Measurements from ENCODE around the gene NRXN3. TPM values are rescaled to one million over a fixed set of nuclear protein-coding genes. Genes with fewer than 3 reads are reported as not detected.

Gene NRXN3
- total and polyA plus RNA-seq, 2 of the 13 experiments (the other 11 are each of a cell fraction or from before 2014, with no cell fraction given): 0.03 TPM; not detected in 1

DNA sequence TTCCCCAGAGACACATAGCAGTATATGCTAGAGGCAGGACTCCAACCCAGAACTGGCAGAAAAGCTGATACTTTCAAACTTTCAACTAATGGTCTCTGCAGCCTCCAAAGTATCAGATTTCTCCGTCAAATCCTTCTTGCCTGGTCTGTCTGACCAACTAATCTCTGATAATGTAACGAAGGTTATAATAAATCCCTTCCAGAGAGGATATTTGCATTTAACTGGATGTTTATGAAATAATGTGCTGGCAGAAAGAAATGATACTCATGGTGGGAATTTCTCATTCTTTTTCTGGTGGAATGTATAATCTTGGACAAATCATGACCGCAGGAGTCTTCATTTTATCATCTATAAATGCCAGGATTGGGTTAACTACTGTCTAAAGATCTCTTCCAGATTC, 1180.8 kb downstream of the NRXN3 start:
- intact Hi-C loops (cut with micrococcal nuclease; ENCODE audit: unreplicated experiment) (no loop called here), in situ Hi-C loops (cut with HindIII; ENCODE audit: extremely low pct_ligation_motif_present, low pct_unique_long_range_greater_than_20kb) (no loop called here)
- H3K27ac ChIP-seq (ENCODE audit: extremely low read length, insufficient read depth, low read length): no peak overlapping the region
- H2AFZ ChIP-seq (ENCODE audit: low read length): no peak overlapping the region
- CTCF ChIA-PET (ENCODE audit: low intra/inter-chr PET ratio, low total read pairs): no interaction called here
- no peaks in the 10 kb centered on the region for H4K20me1 ChIP-seq (ENCODE audit: insufficient read depth, low read length)
- WGBS (ENCODE audit: low lambda C conversion rate): 36% methylated on average over 3 of the region's 3 CpGs
- TF ChIP-seq KDM1A (CRISPR knock-in tag; IDR thresholded peaks at IDR 0.05) (no peak), ZNF589 (CRISPR knock-in tag; conservative IDR thresholded peaks at IDR 0.05) (no peak), ZNF24 (IDR thresholded peaks at IDR 0.05) (no peak), PPARG (CRISPR knock-in tag; conservative IDR thresholded peaks at IDR 0.05) (no peak)
- TF ChIP-seq, protein P1, sequence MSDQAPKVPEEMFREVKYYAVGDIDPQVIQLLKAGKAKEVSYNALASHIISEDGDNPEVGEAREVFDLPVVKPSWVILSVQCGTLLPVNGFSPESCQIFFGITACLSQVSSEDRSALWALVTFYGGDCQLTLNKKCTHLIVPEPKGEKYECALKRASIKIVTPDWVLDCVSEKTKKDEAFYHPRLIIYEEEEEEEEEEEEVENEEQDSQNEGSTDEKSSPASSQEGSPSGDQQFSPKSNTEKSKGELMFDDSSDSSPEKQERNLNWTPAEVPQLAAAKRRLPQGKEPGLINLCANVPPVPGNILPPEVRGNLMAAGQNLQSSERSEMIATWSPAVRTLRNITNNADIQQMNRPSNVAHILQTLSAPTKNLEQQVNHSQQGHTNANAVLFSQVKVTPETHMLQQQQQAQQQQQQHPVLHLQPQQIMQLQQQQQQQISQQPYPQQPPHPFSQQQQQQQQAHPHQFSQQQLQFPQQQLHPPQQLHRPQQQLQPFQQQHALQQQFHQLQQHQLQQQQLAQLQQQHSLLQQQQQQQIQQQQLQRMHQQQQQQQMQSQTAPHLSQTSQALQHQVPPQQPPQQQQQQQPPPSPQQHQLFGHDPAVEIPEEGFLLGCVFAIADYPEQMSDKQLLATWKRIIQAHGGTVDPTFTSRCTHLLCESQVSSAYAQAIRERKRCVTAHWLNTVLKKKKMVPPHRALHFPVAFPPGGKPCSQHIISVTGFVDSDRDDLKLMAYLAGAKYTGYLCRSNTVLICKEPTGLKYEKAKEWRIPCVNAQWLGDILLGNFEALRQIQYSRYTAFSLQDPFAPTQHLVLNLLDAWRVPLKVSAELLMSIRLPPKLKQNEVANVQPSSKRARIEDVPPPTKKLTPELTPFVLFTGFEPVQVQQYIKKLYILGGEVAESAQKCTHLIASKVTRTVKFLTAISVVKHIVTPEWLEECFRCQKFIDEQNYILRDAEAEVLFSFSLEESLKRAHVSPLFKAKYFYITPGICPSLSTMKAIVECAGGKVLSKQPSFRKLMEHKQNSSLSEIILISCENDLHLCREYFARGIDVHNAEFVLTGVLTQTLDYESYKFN (CRISPR knock-in tag; conservative IDR thresholded peaks at IDR 0.05): no peak
- peaks cover 63% of the 10 kb centered on the region for H3K9me3 ChIP-seq (ENCODE audit: low read length)
- no peak overlapping the region for H3K4me3 ChIP-seq (replicated peaks in 1 of 3; ENCODE audit: insufficient read depth in 1 of 3, low read depth in 2 of 3, low read length in 3 of 3)
- ATAC-seq (no peak), FAIRE-seq (no peak), DNase-seq (ENCODE audit: low spot score) (no peak)
- H3K9ac ChIP-seq (ENCODE audit: insufficient read depth, low read depth, low read length): no peak overlapping the region
- H3K4me1 ChIP-seq (ENCODE audit: insufficient read depth, low read length): no peaks in the 10 kb centered on the region
- no peaks in the 10 kb centered on the region for H3K36me3 ChIP-seq (replicated peaks in 1 of 2; ENCODE audit: control insufficient read depth in 1 of 2, insufficient read depth in 2 of 2, low read length in 2 of 2)
- POLR2A ChIA-PET: no interaction called here
- no peak overlapping the region for H3K4me2 ChIP-seq (ENCODE audit: low read depth, low read length)
- BruUV-seq (replicated peaks): no TSS peak
- H3K27me3 ChIP-seq (ENCODE audit: control insufficient read depth in 1 of 2, insufficient read depth in 2 of 2, low read length in 2 of 2): no peaks in the 10 kb centered on the region
- H3K79me2 ChIP-seq (ENCODE audit: insufficient read depth, low read length): no peaks in the 10 kb centered on the region

DNA sequence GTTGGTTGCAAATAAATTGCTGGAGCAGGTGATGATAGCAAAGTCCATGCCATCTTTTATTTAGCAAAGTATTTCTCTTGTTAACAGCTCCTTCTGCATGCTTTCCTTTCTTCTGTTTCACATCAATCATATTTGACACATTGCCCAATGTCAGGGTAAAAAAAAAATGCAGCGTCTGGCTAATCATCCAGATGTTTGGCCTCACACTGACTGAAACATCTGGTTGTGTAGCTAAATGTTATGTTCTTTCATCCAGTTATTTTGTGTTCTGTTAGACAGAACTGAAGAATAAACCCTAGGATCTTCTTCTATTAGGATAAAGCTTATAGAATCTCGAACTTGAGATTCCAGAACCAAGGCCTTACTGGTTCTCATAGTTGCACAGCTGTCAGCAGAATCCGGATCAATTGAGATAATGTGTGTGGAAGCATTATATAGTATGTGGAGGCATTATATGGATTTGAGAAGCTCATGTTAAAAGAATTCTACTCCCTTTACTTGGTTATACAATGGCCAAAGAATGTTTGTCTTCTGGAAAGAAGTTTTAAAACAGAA, 1182.0 kb downstream of the NRXN3 start:
- no peak overlapping the region for H3K27ac ChIP-seq (ENCODE audit: extremely low read length, insufficient read depth, low read length)
- CTCF ChIA-PET (ENCODE audit: low intra/inter-chr PET ratio, low total read pairs): no interaction called here
- no peaks in the 10 kb centered on the region for H3K36me3 ChIP-seq (replicated peaks in 1 of 2; ENCODE audit: control insufficient read depth in 1 of 2, insufficient read depth in 2 of 2, low read length in 2 of 2)
- BruUV-seq (replicated peaks): no TSS peak
- in situ Hi-C loops (cut with HindIII; ENCODE audit: extremely low pct_ligation_motif_present, low pct_unique_long_range_greater_than_20kb): no loop called here
- ATAC-seq (no peak), DNase-seq (ENCODE audit: low spot score) (no peak), FAIRE-seq (no peak)
- peaks cover 63% of the 10 kb centered on the region for H3K9me3 ChIP-seq (ENCODE audit: low read length)
- H3K4me3 ChIP-seq (replicated peaks in 1 of 3; ENCODE audit: insufficient read depth in 1 of 3, low read depth in 2 of 3, low read length in 3 of 3): no peak overlapping the region
- no peak overlapping the region for H2AFZ ChIP-seq (ENCODE audit: low read length)
- WGBS (ENCODE audit: low lambda C conversion rate): 24% methylated on average over 3 of the region's 3 CpGs
- H3K27me3 ChIP-seq (ENCODE audit: control insufficient read depth in 1 of 2, insufficient read depth in 2 of 2, low read length in 2 of 2): no peaks in the 10 kb centered on the region
- no peak overlapping the region for H3K9ac ChIP-seq (ENCODE audit: insufficient read depth, low read depth, low read length)
- no peaks in the 10 kb centered on the region for H4K20me1 ChIP-seq (ENCODE audit: insufficient read depth, low read length)
- H3K79me2 ChIP-seq (ENCODE audit: insufficient read depth, low read length): no peaks in the 10 kb centered on the region
- no peak for TF ChIP-seq TP53 (CRISPR knock-in tag; conservative IDR thresholded peaks at IDR 0.05)
- no peak for TF ChIP-seq HDAC1 (CRISPR knock-in tag; IDR thresholded peaks at IDR 0.05)
- POLR2A ChIA-PET: no interaction called here
- no peaks in the 10 kb centered on the region for H3K4me1 ChIP-seq (ENCODE audit: insufficient read depth, low read length)
- intact Hi-C loops (cut with micrococcal nuclease; ENCODE audit: unreplicated experiment): no loop called here
- no peak overlapping the region for H3K4me2 ChIP-seq (ENCODE audit: low read depth, low read length)

Data from HepG2 (cell line).